Activated T-cell treated with anti-CD3 and anti-CD28 coated beads, Interleukin-2, amount 50 U/mL, for 48 hours (primary cell): ENCODE data around the gene MT1A.

Source experiments
- DNase-seq, 2 experiments: peaks; one replicate each; pipeline ENCODE4 v3.0.0-alpha.2; 2020

MT1A gene

DNA sequence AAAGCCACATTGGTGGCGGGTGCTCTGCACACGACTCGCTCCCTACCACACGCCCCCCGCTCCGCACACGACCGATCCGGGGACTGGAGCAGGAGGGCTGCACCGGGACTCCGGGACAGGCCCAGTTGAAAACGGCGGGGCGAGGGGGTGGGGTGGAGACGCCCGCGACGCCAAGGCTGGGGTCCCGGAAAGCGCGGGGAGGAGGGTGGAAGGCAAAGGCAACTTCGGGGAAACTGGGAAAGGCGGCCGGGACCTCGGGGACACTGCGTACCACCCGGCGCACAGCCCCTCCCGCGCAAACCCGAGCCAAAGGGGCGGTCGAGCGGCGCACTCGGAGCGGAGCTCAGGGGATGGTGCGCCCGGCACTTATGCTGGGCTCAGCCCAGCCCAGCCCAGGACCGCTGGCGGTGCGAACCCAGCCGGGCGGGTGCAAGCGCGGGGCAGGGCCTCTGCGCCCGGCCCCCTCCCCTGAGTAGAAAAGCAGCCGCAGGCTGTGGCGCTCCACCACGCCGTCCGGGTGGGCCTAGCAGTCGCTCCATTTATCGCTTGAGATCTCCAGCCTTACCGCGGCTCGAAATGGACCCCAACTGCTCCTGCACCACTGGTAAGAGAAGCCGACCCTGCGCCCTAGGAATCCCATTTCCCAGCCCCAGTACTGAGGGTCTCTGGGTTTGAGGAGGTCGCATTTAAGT lies 6.2 kb upstream of the MT1A start, which contains the start of gene MT1M:
TSS of gene MT1M (plus strand) at position 504 of the 692 bp plus-strand sequence. CDS start at position 577, 73 bp downstream.
- no peak for DNase-seq

DNA sequence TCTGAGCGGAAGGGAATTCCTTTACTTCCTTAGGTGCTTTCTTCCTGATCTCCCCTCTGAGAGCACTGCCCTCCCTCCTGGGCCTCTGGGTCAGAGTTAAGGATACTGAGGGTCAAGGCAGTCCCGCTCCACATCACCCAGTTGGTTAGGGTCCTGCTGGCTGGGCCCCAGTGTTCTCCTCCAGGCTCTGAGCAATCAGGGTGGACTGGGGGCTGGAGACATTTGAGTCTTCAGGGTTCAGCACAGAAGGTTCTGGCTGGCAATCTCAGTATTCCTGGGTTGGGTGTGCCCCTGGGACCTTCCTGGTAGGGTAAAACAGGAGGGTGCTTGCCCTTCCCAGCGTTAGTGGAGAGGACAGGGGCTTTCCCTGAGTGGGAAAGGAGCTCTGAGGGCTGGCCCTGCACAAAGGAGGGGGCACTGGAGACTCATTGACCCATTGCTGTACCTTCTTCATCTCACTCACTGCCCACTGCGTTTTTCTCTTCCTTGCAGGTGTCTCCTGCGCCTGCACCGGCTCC lies 5.6 kb upstream of the MT1A start:
- no peak for DNase-seq

DNA sequence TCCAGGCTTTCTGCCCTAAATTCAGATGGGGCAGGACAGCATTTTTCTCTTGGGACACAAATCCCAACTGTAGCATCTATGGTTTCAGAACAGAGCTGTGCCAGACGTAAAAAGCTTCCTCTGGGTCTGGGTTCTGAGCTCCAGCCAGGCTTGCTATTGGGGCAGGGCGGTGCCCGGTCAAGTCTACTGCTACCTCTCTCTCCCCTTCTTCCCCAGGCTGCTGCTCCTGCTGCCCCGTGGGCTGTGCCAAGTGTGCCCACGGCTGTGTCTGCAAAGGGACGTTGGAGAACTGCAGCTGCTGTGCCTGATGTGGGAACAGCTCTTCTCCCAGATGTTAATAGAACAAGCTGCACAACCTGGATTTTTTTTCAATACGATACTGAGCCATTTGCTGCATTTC lies 4.9 kb upstream of the MT1A start:
- no peak for DNase-seq

DNA sequence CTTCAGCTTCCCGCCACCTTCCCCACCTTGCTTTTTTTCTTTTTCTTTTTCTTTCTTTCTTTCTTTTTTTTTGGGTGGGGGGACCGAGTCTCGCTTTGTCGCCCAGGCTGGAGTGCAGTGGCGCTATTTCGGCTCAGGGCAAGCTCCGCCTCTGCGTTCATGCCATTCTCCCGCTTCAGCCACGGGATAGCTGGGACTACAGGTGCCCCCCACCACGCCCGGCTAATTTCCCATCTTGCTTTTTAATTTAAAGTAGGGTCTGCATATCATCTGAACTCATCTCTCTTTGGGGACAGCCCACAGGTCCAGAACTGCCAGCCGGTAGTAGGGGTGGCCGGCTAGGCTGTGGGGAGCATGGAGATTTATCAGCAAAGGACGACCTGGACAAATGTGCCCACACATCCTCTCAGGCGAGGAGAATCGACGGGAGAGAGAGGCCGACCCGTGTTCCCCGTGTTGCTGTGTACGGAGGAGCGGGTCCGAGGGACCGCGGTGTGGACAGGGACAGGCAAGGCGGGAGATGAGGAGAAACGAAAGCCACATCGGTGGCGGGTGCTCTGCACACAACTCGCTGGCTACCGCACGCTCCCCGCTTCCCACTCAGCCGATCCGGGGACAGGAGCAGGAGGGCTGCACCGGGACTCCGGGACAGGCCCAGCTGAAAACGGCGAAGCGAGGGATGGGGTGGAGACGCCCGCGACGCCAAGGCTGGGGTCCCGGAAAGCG lies 3.6 kb upstream of the MT1A start:
- DNase-seq: no peak

DNA sequence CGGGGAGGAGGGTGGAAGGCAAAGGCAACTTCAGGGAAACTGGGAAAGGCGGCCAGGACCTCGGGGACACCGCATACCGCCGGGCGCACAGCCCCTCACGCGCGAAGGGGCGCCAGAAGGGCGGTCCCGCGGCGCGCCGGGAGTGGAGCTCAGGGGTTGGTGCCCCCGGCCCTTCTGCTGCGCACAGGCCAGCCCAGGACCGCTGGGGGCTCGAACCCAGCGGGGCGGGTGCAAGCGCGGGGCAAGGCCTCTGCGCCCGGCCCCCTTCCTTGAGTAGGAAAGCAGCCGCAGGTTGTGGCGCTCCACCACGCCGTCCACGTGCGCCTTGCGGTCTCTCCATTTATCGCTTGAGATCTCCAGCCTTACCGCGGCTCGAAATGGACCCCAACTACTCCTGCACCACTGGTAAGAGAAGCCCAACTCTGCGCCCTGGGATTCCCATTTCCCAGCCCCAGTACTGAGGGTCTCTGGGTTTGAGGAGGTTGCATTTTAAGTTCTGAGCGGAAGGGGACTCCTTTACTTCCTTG lies 3.0 kb upstream of the MT1A start:
- no peak for DNase-seq

DNA sequence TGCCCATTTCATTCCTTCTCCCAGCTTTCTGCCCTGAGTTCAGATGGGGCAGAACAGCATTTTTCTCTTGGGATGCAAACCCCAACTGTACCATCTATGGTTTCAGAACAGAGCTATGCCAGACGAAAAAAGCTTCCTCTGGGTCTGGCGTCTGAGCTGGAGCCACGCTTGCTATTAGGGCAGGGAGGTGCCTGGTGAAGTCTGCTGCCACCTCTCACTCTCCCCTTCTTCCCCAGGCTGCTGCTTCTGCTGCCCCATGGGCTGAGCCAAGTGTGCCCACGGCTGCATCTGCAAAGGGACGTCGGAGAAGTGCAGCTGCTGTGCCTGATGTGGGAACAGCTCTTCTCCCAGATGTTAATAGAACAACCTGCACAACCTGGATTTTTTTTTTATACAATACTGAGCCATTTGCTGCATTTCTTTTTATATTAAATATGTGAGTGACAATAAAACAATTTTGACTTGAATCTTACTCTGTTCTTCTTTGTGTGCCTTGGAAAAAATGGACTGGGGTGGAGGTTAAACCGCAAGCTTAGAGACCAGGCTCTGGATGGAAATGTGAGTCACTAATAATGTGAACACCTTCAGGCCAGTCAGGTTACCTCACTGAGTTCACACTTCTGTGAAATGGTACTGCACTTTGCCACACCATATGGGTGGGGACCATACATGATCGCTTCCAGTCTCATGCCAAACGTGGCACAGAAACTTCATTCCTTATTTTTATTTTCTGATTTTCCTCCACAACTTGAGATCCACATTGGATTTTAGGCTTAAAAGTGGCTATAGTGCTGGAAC lies 1.7 kb upstream of the MT1A start:
- no peak for DNase-seq

DNA sequence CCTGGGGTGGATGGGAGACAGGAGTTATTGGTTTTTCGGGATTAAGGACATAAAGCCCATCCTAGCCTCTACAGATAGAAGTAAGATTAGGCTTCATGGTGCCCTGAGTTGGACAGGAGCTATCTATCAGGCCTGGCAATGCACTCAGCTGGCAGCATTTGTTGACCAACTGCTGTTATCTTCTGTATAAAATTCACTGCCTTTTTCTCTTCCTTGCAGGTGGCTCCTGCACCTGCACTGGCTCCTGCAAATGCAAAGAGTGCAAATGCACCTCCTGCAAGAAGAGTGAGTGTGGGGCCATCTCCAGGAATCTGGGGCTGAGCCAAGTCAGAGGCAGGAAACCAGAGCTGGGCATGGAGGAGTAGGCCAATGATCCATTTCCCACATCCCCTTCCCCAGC lies 579 bp downstream of the MT1A start:
- no peak for DNase-seq

DNA sequence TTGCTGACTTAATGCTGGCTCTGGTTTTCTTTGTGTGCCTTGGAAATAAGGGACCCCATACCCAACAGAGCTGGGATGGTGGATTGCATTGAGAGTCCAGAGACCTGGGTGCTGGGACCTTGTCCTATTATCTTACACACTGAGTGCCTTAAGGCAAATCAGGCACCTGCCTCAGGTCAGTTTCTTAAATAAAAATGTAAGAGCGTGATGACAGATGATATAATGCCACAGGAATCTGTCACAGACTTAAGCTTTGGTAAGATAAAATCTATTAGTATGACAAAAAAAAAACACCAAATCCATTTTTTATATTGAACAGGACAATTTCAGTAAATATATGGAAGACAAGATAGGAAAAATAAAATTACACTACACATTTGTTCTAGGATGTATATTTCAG lies 1.6 kb downstream of the MT1A start:
- DNase-seq: no peak

DNA sequence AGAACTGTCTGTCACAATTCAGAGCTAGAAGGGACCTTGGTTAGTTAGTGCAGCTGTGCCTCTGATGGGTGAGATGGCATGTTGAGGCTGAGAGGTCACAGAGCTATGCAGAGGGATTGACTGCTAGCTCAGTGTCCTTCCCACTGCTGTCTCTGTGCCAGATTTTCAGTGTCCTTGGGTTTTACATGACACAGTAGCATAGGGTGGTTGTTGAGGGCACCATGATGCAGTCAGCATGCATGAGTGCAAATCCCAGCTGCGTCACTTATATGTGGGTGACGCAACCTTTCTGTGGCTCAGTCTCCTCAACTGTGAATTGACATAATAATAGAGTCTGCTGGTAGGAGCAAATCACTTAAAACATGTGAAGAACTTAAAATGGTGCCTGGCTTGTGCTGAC lies 2.7 kb downstream of the MT1A start:
- no peak for DNase-seq

DNA sequence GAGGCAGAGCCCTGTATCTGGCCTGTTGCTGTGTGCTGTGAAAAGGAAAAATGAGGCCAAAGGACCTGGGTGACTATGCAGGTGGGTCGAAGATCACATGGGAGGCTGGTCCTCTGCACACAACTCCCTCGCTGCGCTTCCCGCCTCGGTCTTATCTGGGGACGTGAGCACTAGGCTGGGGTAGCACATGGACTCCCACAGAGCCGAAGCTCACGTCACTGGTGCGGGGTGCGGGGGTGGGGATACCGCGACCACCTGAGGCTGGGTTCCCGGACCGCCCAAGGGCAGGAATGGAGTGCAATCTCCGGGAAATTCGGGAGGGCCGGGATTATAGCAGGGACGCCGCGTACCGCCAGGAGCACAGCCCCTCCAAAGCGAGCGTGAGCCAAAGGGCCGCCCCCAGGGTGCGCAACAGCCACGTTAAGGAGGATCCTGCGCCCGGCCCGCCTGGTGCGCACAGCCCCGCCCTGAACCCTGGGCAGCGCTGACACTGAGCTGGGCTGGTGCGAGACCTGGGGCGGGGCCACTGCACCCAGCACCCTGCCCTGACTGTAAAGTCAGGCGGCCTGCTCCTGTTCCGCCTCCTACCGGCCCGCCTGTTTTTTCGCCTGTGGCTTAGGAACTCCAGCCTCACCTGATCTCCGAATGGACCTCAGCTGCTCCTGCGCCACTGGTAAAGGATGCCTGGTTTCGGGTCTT lies 4.8 kb downstream of the MT1A start:
- DNase-seq: peak; percentile 84 to 88

DNA sequence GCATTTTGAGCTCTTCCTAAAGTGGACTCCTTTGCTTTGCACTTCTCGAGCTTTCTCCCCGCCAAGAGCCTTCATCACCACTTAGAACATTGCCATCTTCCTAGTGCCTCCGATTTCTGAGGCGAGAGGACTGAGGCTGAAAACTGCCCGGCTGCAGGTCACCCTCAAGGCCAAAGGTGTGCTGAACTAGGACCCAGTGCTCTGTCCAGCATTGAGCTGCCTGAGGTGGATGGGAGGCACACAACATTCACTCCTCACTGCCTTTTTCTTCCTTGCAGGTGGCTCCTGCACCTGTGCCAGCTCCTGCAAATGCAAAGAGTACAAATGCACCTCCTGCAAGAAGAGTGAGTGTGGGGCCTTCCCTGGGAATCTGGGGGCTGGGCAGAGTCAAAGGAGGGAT lies 5.4 kb downstream of the MT1A start:
- DNase-seq: no peak

DNA sequence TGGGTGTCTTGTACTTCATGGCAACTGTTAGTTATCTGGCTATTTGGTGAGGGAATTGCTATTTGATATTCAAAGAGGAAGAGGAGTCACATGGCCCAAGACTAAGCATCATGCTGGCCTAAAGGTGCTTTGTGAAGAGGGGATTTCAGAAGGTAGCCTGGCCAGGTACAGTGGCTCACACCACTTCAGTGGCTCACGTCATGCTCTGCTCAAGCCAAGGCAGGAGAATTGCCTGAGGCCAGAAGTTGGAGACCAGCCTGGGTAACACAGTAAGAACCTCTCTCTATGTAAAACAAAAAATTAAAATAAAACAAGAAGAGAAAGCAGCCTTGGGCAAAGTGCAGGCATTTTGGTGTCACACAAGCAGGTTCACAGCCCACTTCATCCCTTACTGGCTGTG lies 6.8 kb downstream of the MT1A start:
- no peak for DNase-seq

DNA sequence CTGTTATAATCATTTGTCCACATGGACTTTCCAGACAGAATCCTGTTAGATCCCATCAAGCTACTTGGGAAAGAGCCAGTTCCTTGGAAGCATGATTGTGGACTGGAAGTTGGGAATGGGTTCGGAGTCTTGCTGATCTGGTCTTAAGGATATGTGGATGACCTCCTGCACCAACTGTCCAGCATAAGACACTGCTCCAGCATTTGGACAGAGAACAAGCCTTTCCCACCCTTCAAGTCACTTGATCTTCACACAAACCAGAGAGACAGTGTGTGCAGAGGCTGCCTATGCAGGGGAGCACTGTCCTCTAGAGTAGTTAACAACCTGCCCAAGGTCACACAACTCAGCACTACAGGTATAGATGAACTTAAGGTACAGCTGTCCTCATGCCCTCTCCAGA lies 7.4 kb downstream of the MT1A start:
- DNase-seq: no peak

DNA sequence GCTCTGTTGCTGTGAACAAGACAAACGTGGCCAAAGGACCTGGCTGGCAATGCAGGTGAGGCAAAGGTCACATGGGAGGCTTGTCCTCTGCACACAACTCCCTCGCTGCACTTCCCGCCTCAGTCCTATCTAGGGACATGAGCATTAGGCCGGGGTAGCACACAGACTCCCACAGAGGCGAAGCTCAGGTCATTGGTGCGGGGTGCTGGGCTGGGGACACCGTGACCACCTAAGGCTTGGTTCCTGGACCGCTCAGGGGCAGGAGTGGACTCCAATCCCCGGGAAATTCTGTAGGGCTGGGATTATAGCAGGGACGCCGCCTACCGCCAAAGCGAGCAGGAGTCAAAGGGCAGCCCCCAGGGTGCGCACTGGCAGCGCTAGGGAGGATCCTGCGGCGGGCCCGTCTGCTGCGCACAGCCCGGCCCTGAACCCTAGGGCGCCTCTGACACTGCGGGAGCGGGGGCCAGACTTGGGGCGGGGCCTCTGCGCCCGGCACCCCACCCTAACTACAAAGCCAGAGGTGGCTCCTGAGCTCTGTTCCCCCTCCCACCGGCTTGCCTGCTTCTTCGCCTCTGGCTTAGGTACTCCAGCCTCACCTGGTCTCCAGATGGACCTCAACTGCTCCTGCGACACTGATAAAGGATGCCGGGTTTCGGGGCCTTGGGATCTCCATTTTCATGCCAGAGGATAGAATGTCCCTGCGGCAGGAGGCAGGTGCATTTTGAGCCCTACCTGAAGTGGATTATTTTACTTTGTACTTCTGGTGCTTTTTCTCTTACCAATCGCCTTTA lies 9.4 kb downstream of the MT1A start:
- no peak for DNase-seq

DNA sequence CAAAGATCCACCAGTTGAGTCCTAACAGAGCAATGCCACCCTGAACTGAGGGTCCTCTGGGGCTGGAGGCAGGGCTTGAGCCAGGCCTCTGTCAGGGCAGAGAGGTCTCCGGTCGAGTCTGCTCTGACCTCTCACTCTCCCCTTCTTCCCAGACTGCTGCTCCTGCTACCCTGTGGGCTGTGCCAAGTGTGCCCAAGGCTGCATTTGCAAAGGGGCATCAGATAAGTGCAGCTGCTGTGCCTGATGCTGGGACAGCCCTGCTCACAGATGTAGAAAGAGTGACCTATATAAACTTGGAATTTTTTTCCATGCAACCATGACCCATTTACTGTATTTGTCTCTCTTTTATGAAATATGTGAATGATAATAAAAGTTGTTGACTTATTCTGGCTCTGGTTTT lies 10.8 kb downstream of the MT1A start:
- DNase-seq: no peak

DNA sequence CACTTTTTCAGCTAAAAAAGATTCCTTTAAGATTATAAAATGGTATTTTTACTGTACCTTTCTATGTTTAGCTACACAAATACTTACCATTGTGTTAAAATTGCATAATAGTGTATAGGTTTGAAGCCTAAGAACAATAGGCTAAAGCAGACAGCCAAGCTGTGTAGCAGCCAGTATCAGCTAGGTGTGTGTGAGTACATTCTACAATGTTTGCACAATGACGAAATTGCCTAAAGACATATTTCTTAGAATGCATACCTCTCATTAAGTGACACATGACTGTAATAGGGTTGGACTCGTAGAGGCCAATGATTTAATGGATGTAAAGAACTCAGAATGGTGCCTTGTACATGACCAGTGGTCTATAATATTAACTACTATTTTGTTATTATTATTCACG lies 11.4 kb downstream of the MT1A start:
- no peak for DNase-seq

DNA sequence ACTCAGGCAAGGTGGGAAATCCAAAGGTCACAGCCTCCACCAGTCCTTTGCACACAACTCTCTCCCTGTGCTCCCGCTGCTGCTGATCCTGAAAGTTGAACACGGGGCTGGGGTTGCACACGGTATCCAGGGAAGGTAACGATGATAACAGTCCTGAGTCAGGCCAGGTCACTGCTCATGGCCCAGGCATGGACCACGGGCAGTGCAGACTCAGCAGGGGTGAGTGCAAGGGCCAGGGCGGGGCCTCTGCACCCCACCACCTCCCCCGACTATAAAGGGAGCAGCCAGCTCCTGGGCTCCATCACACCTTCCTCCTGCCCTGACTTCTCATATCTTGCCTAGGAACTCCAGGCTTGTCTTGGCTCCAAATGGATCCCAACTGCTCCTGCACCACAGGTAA lies 13.1 kb downstream of the MT1A start, which contains the start of gene MT1B:
TSS of gene MT1B (plus strand) at position 301 of the 400 bp plus-strand sequence. CDS start at position 369, 68 bp downstream.
- no peak for DNase-seq

DNA sequence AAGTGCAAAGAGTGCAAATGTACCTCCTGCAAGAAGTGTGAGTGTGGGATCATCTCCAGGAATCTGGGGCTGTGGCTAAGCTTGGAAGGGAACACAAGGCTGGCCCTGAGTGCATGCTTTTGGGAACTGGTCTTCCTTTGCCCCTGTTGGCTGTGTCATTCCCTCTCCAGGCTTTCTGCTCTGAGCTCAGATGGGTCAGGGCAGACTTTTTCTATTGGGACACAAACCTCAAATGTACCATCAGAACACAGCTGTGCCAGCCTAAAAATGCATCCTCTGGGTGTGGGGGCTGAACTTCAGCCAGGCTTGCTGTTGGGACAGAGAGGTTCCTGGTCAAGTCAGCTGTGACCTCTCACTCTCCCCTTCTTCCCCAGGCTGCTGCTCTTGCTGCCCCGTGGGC lies 14.1 kb downstream of the MT1A start:
- no peak for DNase-seq

DNA sequence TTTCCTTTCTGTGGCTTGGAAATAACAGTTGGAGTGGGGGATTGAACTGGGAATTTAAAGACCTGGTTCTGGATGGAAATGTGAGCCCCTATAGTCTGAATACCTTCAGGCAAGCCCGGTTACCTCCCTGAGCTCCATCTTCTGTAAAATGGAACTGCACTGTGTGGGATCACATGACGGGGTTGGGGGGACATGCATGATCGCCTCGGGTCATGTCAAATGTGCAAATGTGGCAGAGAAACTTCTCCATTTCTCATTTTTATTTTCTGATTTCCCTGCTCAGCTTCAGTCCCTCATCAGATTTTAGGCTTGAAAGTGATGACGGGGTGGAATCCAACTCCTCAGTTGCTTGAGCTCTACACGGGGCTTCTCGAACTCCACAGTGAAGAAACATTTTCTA lies 14.8 kb downstream of the MT1A start:
- DNase-seq: no peak

DNA sequence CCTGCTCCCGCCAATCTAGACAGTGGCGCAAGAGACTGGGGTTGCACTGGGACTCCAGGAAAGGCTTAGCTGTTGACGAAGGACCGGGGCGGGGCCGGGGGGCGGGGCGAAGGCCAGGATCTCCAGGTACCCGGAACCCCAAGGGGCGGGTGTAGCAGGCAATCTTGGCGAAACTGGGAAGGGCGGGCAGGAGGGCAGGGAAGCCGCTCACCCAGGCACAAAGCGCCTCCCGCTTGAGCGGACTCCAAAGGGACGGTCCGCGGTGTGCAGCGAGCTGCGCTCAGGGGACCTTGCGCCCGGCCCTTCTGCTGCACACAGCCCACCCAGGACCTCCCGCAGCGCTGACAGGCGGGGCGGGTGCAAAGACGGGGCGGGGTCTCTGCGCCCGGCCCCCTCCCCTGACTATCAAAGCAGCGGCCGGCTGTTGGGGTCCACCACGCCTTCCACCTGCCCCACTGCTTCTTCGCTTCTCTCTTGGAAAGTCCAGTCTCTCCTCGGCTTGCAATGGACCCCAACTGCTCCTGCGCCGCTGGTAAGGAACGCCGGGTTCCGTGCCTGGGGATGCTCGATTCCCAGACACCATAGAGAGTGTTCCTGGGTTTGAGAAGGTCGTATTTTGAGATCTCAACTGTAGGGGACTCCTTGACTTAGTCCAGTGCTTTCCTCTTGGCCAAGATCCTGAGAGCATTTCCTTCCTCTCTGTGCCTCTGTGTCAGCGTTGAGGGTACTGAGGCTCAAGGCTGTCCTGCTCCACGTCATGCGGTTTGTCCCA lies 19.3 kb downstream of the MT1A start, which contains the start of gene MT1F:
TSS of gene MT1F (plus strand) at position 405 of the 772 bp plus-strand sequence. CDS start at position 505, 100 bp downstream.
- peak; percentile 85 to 86 for DNase-seq
